GM19193 (cell line): ENCODE results near the gene LINGO4.

Experiments used
- POLR2A ChIP-seq: IDR thresholded peaks from 4 replicates; pipeline ENCODE4 v1.6.1; 2011; ENCODE audit not compliant: insufficient read depth, insufficient read length; ENCODE audit errors: extremely low read depth

The LINGO4 gene

DNA sequence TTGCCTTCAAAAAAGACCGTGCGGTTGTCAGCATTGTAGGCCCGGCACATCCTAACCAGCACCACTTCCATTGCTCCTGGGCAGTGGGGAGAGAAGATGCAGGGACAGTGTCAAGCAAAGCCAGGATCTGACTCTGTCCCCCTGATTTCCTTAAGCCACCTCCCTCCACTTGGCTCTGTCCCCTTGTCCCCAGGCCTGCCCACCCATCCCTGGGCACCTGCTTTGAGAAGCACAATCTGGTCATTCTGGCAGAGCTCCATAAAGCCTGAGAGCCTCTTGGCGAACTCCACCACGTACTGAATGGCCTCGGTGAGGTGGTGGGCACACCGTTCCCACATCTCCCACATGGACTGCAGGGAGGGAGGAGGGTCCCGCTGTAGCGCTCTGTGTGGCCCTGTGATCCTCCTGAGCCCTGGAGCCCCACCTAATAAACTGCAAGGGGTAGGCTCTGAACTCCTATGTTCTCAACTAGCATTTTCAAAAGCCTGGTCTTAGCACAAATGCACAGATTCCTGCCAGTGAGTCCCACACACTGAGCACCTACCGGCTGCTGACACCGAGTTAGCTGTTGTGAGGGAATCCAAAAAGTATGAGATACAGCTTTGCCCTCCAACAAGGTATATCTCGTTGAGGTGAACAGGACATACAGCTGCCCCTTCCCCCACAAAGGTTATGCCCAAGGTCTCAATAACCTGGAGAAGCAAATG lies 8.2 kb upstream of the LINGO4 start:
- TF ChIP-seq POLR2A, result no peak

DNA sequence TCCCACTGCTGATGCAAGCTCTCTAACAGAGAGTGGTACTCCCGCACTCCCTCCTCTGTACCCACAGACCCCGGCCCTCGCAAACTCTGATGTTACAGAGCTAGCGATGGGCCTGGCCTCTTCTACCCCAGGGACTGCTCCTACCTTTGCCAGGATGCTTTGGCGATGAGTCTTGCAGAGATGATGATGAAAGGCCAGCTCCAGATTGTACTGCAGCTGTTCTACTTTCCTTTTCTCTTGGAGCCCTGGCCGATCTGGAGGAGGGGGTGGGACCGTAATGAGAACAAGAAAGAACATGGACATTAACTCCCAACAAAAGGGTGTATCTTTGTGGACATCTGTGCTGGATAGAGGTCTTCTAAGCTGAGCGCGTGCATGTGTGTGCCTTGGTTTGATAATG lies 6.0 kb upstream of the LINGO4 start:
- TF ChIP-seq POLR2A, result no peak

DNA sequence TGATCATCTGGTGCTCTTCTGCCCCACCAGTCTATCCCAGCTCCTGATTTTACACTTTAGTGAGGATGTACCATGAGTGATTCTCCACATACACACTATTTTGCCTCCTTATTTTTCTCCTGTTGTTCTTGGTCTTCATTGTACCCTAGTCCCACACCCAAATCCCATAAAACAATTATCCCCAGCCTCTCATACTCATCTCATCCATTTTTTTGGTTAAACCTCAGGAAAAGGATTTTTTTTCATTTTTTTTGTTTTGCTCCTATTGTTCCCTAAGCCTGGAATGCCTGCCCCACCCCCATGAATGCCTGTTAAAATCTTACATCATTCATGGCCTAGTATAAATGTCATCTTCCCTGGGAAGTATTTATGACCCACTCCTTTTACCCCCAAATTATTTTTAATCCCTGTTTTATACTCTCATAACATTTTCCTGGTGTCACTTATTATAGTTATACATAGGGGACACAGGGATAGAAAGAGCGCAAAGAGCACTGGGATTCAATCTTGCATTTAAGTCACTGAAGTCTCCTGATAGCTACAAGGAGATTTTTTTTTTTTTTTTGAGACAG lies 4.9 kb upstream of the LINGO4 start:
- no peak for TF ChIP-seq POLR2A

DNA sequence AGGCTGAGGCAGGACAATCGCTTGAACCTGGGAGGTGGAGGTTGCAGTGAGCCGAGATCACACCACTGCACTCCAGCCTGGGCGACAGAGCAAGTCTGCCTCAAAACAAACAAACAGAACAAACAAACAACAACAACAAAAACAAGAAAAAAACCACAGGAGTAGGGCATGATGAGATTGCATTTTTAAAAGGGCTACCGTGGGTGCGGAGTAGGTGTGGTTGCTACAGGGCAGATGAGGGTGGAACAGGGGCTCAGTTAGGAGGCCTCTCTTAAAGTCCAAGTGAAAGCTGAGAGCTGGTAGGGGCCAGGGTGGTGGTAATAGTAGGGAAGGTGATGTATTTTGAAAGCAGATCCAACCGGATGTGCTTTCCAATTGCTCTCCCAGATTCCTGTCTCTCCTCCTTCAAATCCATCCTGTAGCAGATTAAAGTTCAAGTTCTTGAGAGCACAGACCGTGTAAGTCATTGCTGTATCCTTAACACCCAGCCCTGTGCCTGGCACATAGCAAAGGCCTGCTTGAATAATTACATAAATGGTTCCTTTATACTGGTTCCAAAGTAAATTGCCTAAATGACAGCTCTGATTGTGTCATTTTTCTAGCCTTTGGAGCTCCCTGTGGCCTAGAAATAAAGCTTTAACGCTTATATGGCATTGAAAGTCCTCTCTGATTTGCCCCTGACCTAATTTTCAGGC lies 4.2 kb upstream of the LINGO4 start:
- TF ChIP-seq POLR2A, result no peak

DNA sequence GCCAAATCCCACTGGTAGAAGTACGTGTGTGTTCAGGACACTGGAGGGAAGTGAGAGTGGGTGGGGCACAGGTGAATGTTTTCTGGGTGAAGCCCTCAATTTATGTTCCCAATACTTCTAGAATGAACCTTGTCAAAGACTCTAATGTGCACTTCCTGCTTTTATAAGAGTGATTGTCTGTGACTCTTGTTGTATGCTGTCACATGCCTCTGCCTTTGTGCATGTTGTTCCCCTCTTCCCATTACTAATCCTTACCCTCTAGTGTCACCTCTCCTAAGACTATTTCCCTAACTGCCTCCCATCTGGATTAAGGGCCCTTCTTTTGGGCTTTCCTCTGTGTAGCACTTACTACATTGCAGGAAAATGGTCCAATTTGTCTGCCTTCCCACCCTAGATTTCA lies 2.5 kb upstream of the LINGO4 start:
- TF ChIP-seq POLR2A, result no peak

DNA sequence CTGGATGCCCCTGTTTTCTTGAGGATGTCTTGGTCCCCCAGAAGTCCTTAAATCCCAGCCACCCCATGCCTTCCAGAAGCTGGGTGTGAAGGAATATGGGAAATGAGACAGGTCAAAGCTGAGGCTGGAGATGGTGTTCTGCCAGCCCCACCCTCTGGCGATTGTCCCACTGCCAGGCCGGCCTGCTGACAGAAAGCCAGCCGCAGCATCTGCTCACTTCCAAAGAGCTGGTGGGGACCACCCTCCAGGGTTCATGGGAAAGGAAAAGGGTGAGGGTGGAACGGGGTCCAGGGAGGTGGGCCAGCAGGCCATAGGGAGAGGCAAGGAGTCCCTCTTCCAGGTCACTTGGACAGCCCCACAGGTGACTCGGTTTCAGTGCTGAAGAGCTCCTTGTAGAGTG lies 1.9 kb upstream of the LINGO4 start:
- no peak for TF ChIP-seq POLR2A

DNA sequence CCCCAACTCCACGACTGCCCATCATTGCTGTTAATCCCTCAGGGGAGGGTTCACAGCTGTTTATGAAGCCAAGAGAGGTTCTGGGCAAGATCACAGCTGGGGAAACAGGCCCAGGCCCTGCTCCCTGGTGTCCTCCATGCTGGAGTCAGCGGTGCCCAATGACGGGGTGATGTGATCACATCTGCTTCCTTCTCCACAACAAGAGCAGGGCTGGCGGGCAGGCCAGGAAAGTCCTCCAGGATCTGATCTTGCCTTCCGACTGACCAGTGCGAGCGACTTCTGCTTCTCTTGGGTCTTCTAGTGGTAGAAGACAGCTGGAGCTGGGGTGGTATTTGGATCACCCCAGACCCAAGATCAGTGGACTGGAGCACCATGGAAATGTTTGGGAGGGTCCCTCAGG lies 951 bp upstream of the LINGO4 start:
- no peak for TF ChIP-seq POLR2A

DNA sequence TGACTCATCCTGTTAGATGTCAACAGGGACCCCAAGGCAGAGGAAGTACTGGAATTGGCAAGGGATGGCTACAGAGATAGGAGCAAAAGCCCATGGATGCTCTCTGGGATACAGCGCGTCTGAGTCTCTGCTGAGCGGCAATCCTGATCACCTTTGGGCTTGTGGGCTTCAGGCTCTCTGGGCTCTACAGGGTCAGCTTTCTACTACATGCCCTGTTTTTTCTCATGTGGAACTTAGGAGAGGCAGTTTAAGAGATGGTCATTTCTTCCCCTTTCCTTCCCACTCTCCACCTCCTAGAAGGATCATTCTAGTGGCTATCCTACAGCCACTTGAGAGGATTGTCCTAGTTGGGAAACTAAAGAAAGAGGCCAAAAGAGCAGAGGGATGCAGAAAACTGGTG lies 1.3 kb downstream of the LINGO4 start:
- no peak for TF ChIP-seq POLR2A

DNA sequence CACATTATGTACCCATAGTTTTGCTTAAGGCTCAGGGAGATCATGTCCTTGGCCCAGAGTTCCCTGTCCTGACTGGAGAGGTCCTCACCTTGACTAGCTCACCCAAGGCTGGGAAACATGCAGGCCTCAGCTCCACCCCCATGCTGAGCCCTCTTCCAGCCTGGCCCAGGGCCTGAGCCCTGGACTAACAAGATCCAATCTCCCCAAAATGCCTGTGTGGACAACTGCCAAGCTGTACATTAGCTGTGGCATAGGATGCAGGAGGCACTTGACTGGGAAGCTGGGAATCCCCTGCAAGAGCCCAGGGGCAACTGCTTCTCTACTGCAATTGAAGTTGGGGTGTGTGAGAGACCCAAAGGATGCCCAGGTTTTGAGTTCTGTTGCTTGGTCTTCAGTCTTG lies 2.1 kb downstream of the LINGO4 start:
- no peak for TF ChIP-seq POLR2A

DNA sequence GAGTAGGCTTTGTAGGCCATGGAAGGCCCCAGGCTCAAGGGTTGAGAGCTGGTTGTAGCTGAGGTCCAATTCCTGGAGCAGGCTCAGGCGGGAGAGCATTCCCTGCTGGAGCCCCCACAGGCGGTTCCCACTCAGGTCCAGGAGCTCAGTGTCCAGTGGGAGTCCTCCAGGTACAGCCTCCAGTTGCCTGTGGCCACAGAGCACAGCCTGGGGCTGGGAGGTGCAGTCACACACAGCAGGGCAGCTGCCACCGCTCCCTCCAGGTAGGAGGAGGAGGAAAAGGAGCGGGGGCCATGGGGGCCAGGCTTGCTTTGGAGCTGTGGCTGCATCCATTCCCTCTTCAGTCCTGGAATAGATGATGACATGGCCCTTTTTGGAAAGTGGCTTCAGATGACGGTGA lies 2.8 kb downstream of the LINGO4 start:
- TF ChIP-seq POLR2A, result no peak

DNA sequence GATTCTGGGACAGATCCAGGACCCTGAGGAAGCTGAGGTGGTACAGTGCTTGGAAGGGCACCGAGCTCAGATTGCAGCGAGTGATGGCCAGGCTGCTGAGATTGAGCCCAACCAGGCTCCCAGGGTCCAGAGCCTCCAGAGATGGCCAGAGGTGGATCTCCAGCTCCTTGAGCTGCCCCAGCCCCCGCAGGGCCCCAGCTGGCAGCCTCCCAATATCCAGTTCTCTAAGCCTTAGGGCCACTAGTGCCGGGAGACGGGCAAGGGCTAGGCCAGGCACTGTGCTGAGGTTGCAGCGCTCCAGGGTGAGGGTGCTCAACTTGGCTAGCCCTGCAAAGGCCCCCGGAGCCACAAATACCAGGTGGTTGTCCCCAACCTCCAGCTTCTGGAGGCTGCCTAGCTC lies 3.4 kb downstream of the LINGO4 start:
- TF ChIP-seq POLR2A, result no peak

DNA sequence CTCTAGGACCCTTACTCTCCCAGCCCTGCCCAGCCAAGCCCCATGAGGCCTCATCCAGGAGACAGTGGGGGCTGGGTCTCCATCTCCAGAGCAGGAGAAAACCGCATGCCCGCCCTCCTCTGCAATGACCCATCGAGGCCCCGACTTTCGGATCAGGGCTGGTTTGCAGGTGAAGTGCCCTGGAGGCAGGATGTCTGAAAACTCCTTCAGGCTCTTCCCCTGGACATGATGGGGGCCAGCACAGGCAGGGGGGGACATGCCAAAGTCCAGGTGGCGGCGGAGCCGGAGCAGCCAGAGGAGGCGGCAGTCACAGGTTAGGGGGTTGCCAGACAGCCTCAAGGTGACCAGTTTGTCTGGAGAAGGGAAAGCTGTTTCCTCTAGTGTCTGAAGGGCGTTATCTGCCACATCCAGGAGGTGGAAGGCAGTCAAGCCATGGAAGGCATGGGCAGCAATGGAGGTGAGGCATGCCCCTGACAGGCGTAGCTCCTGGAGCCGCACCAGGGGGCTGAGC lies 3.9 kb downstream of the LINGO4 start:
- TF ChIP-seq POLR2A, result no peak

DNA sequence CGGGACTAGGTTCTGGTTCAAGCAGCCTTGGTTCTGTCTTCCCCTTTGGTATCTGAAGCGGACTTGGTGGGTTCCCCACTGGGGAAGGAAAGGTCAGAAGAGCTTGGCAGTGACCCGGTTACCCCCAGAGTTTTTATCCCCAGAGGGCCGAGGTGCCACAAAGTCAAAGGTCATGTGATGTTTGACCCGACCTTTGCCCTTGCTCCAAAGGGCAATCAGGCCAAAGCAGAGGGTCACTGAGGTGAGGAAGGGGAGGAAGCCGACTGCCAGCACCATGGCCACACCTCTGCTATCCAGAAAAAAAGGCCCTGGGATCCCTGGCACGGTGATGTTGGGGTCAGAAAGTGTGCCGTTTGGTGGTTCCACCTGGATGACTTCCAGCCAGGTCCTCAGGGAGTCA lies 4.4 kb downstream of the LINGO4 start:
- no peak for TF ChIP-seq POLR2A

DNA sequence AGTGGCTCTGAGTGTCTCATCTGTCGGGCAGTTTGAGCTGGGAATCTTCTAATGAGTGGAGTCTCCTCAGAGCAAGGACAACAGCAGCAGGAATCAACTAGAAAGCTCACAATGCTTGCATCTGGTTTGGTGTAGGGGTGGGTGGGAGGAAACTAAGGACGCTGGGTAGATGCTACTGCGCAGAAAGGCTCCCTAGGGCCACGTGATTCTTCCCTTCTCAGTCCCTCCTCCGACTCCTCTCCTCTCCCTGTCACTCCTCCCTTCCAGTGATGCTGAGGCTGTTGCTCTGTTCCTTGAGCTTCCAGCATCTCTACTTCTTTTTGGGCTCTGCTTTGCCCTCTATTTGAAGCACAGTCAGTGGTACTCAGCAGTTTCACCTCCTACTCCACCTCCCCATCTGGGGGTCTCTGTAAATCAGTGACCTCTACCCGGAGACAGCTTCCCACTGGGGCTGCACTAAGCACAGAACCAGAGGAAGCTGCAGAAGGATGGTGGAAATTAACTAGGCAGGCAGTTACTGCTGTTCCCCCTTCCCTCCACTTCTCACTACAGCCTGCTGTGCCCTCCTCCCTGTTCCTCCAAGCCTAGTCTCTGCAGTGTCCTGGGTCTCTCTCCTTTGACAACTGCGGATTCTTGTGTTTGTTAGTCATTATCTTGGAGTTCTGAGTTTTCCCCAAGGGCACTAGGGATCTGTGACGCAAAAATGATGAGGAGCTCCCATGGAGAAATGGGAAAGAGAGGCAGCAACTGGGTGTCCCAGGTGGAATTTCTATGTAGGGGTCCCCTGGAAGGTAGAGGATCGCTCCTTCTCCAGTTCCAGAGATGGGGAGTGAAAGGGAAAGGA lies 5.8 kb downstream of the LINGO4 start:
- TF ChIP-seq POLR2A, result no peak

DNA sequence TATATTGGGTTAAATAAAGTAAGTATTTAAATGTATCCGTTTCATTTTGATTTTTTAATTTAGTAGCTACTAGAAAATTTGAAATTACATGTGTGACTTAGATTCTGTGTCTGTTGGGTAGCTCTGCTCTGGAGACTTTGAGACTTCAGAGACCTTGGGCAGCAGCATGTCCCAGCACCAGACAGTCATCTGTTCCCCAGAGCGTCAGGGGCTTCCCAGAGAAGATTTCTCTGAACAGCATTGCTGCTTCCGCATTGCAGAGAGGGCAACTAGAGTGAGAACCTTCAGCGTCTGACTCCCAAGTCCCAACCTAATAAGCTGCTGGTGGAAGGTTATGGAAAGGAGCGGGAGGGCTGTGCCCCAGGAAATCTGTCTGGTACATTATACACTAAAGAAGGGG lies 6.6 kb downstream of the LINGO4 start:
- TF ChIP-seq POLR2A, result no peak
